Parathyroid adenoma (tissue), 2 donors: ENCODE results near the gene POU3F1.

Experiments used
- H2AFZ ChIP-seq: fragments of 300-600 bp; sonication (generic); one replicate; pipeline ENCODE4 v1.7.0; 2017; ENCODE audit warnings: antibody characterized with exemption, mild to moderate bottlenecking
- H3K27ac ChIP-seq: fragments of 300-600 bp; sonication (generic); one replicate; pipeline ENCODE4 v1.7.0; 2017
- H3K27me3 ChIP-seq: fragments of 300-600 bp; sonication (generic); one replicate; pipeline ENCODE4 v1.7.0; 2017; ENCODE audit warnings: low read length; ENCODE audit not compliant: control insufficient read depth, insufficient read depth
- H3K36me3 ChIP-seq: fragments of 300-600 bp; sonication (generic); one replicate; pipeline ENCODE4 v1.7.0; 2017; ENCODE audit warnings: low read length; ENCODE audit not compliant: control insufficient read depth, insufficient read depth
- H3K4me1 ChIP-seq: fragments of 300-600 bp; sonication (generic); one replicate; pipeline ENCODE4 v1.7.0; 2017; ENCODE audit warnings: control low read depth
- H3K4me2 ChIP-seq: fragments of 300-600 bp; sonication (generic); one replicate; pipeline ENCODE4 v1.7.0; 2017; ENCODE audit warnings: low read length
- H3K4me3 ChIP-seq: fragments of 300-600 bp; sonication (generic); one replicate; pipeline ENCODE4 v1.7.0; 2017; ENCODE audit warnings: low read depth, low read length
- H3K79me2 ChIP-seq: fragments of 300-600 bp; sonication (generic); one replicate; pipeline ENCODE4 v1.7.0; 2017; ENCODE audit warnings: control low read depth
- H3K9ac ChIP-seq: fragments of 300-600 bp; sonication (generic); one replicate; pipeline ENCODE4 v1.7.0; 2017; ENCODE audit warnings: mild to moderate bottlenecking
- H3K9me3 ChIP-seq: fragments of 300-600 bp; sonication (generic); one replicate; pipeline ENCODE4 v1.7.0; 2017; ENCODE audit warnings: low read length; ENCODE audit not compliant: control insufficient read depth
- TF ChIP-seq, protein P1 (sequence below): fragments of 300-600 bp; sonication (generic); IDR thresholded peaks from one replicate; pipeline ENCODE4 v1.7.0; 2017; ENCODE audit warnings: antibody characterized with exemption, mild to moderate bottlenecking
- donor health status: primary hyperparathyroidism.

POU3F1 gene

DNA sequence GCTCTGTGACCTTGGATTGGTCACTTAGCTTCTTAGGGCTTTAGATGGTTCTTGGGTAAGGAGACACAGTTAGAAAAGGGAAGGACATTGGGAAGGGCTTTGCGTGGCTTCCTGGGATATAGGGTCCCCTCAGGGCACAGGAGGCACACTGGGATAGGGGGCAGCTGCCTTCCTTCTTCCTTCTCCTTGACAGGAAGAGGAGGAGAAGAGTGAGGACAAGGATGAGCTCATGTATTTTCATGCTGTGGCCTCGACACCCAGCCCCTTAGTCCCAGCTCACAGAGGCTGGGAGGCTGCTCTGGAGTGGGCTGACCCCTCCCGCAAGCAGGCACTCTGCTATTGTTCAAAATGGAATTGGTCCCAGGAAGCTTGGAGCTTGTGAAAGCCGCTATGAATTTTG, 45.7 kb upstream of the POU3F1 start:
- H3K4me2 ChIP-seq, result no peak overlapping the region
- H3K9ac ChIP-seq, result no peak overlapping the region
- no peaks in the 10 kb centered on the region for H3K79me2 ChIP-seq
- no peak overlapping the region for H3K4me3 ChIP-seq
- TF ChIP-seq, protein P1, sequence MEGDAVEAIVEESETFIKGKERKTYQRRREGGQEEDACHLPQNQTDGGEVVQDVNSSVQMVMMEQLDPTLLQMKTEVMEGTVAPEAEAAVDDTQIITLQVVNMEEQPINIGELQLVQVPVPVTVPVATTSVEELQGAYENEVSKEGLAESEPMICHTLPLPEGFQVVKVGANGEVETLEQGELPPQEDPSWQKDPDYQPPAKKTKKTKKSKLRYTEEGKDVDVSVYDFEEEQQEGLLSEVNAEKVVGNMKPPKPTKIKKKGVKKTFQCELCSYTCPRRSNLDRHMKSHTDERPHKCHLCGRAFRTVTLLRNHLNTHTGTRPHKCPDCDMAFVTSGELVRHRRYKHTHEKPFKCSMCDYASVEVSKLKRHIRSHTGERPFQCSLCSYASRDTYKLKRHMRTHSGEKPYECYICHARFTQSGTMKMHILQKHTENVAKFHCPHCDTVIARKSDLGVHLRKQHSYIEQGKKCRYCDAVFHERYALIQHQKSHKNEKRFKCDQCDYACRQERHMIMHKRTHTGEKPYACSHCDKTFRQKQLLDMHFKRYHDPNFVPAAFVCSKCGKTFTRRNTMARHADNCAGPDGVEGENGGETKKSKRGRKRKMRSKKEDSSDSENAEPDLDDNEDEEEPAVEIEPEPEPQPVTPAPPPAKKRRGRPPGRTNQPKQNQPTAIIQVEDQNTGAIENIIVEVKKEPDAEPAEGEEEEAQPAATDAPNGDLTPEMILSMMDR, result no peak
- H3K4me1 ChIP-seq, result peaks cover 2% of the 10 kb centered on the region
- no peaks in the 10 kb centered on the region for H3K9me3 ChIP-seq
- no peaks in the 10 kb centered on the region for H3K36me3 ChIP-seq
- H3K27ac ChIP-seq, result no peak overlapping the region
- no peak overlapping the region for H2AFZ ChIP-seq
- no peaks in the 10 kb centered on the region for H3K27me3 ChIP-seq

DNA sequence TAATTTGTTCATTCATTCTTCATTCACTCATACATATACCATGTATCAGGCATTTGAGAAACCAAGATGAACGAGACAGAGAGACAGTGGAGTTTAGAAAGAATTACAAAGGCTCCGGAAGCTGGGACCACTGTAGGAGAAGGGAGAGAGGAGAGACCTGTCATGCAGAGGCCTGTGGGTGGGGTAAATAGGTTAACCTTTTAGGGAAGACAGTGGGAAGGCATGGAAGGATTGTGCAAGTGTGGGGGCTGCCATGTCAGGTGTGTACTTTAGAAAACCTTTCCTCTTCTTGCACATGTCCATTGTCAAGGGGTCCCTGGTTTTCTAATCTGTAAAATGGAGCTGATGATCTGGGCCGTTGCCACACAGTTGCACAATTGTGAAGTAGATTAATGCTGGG, 44.2 kb upstream of the POU3F1 start:
- no peaks in the 10 kb centered on the region for H3K79me2 ChIP-seq
- H3K9ac ChIP-seq, result no peak overlapping the region
- no peaks in the 10 kb centered on the region for H3K4me1 ChIP-seq
- H3K27me3 ChIP-seq, result no peaks in the 10 kb centered on the region
- no peaks in the 10 kb centered on the region for H3K36me3 ChIP-seq
- no peaks in the 10 kb centered on the region for H3K9me3 ChIP-seq
- H3K4me2 ChIP-seq, result no peak overlapping the region
- TF ChIP-seq, protein P1, result no peak
- H3K27ac ChIP-seq, result no peak overlapping the region
- no peak overlapping the region for H3K4me3 ChIP-seq
- no peak overlapping the region for H2AFZ ChIP-seq

DNA sequence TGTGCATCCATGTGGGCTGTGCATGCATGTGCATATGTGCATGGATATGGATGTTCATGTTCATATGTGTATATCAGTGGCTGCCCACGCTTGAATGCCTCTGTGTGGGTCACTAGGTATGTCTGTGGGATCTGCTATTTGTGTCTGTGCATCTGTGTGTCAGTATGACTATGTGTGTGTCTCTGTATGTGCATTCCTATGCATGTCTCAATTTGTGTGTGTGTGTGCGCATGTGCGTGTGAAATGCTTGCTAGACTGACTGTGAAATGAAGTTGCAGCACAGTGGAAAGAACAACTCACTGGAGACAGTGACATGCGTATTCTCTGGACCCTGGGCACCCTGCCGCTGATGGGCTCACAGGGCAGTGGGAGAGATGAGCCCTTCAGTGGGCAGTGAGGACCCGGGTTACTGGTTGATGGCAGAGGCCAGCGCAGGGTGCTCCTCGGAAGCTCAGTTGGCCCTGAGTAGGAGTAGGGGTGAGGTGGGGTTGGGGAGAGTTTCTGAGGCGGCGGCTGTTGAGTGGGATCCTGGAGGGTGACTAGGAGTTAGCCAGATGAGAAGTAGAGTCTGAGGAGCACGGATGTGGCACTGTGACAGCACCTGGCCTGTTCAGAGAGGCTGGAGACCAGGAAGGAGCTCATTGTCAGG, 43.2 kb upstream of the POU3F1 start:
- TF ChIP-seq, protein P1, result no peak
- Histone ChIP-seq H3K36me3 (no peaks in the 10 kb centered on the region), H3K4me3 (no peak overlapping the region), H3K4me1 (no peaks in the 10 kb centered on the region), H3K27me3 (no peaks in the 10 kb centered on the region), H2AFZ (no peak overlapping the region), H3K27ac (no peak overlapping the region), H3K9me3 (no peaks in the 10 kb centered on the region), H3K4me2 (no peak overlapping the region), H3K9ac (no peak overlapping the region), H3K79me2 (no peaks in the 10 kb centered on the region)

DNA sequence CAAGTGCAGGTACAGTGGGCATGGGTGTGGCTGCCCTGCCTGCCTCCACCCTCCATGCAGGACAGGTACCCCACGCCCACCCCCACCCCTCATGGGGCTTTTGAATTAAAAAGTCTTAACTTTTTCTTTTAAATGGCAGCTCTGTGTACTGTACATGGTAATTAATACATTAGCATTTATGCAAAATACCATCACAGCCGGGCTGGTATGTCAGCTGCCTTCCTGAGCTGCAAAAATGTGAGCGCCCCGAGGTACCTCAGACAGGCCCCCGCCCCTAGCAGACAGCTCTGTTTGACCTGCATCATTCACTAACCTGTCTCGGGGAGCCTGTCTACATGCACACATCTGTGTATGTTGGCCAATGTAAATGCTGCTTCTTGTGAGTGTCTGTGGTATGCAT, 42.2 kb upstream of the POU3F1 start:
- no peak overlapping the region for H3K27ac ChIP-seq
- no peak overlapping the region for H3K9ac ChIP-seq
- TF ChIP-seq, protein P1, result no peak
- H3K36me3 ChIP-seq, result no peaks in the 10 kb centered on the region
- no peaks in the 10 kb centered on the region for H3K27me3 ChIP-seq
- H3K79me2 ChIP-seq, result no peaks in the 10 kb centered on the region
- H3K4me3 ChIP-seq, result no peak overlapping the region
- no peaks in the 10 kb centered on the region for H3K9me3 ChIP-seq
- H3K4me1 ChIP-seq, result no peaks in the 10 kb centered on the region
- peak overlapping the region; percentile 31 for H3K4me2 ChIP-seq
- H2AFZ ChIP-seq, result no peak overlapping the region

DNA sequence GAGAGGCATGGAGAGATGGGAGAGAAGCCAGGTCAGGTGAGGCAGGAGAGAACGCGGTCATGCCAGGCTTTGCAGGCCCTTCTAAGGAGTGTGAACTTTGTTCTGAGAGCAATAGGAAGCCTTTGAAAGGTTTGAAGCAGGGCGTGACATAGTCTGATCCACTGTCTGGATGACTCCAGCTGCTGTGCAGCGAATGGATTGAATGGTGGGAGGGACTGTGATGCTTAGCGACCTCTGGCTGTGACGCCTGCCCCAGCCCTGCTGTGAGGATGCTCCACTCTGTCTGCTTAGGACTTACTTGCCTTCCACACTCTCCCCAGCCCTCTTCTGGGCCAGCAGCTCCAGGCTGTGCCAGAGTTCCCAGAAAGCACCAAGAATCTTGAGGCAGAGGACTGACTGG, 41.8 kb upstream of the POU3F1 start:
- Histone ChIP-seq H3K27ac (no peak overlapping the region), H2AFZ (no peak overlapping the region), H3K4me1 (no peaks in the 10 kb centered on the region), H3K4me2 (peak overlapping the region; percentile 31), H3K79me2 (no peaks in the 10 kb centered on the region), H3K27me3 (no peaks in the 10 kb centered on the region), H3K9me3 (no peaks in the 10 kb centered on the region), H3K9ac (no peak overlapping the region), H3K4me3 (no peak overlapping the region), H3K36me3 (no peaks in the 10 kb centered on the region)
- TF ChIP-seq, protein P1, result no peak
